ENCODE data around the gene CRYBB1.

The CRYBB1 gene

DNA sequence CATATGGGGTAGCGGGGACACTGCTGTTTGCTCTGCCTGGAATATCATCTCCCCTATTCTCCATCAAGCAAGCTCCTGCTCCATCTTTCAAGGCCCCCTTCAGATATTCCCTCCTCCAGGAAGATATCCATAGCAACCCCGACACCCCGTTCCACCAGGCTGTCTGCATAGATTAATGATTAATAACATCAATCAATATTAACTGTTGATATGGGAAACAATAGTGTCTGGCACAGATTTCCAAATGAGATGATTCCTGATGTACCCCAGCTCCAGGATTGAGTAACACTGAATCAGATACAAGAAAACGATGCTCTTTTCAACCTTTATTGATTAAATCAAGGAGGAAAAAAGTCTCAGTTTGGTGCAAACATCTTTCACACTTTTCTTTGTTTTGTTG is 20.3 kb downstream of the CRYBB1 start:
- FAIRE-seq: no peak
- no peak for DNase-seq (ENCODE audit: insufficient read length, low spot score)
- no peak for TF ChIP-seq POLR2AphosphoS5 (IDR thresholded peaks at IDR 0.05; ENCODE audit: low read depth, low read length)
- TF ChIP-seq PAX5 (IDR thresholded peaks at IDR 0.05; ENCODE audit: insufficient read depth, low read length, severe bottlenecking): no peak
- TF ChIP-seq POU2F2 (IDR thresholded peaks at IDR 0.05; ENCODE audit: low read depth, low read length): no peak
- TF ChIP-seq POLR2A (IDR thresholded peaks at IDR 0.05; ENCODE audit: low read depth, low read length): no peak
- TF ChIP-seq TAF1 (IDR thresholded peaks at IDR 0.05; ENCODE audit: low read depth, low read length): no peak
- TF ChIP-seq SPI1 (IDR thresholded peaks at IDR 0.05; ENCODE audit: low read depth, low read length): no peak

- no peak for TF ChIP-seq POLR2A (IDR thresholded peaks at IDR 0.05; ENCODE audit: low read depth, low read length)
- no peak for TF ChIP-seq TAF1 (IDR thresholded peaks at IDR 0.05; ENCODE audit: low read depth, low read length)
- TF ChIP-seq PAX5 (IDR thresholded peaks at IDR 0.05; ENCODE audit: insufficient read depth, low read length, severe bottlenecking): no peak
- no peak for TF ChIP-seq POU2F2 (IDR thresholded peaks at IDR 0.05; ENCODE audit: low read depth, low read length)
- TF ChIP-seq POLR2AphosphoS5 (IDR thresholded peaks at IDR 0.05; ENCODE audit: low read depth, low read length): no peak
- no peak for TF ChIP-seq SPI1 (IDR thresholded peaks at IDR 0.05; ENCODE audit: low read depth, low read length)
- no peak for FAIRE-seq
Observed at GRCh38 chr22:26597026-26597425, 20.8 kb downstream of the CRYBB1 start.

GRCh38 chr22:26593763-26594162 is 24.1 kb downstream of the CRYBB1 start:
- TF ChIP-seq TAF1 (IDR thresholded peaks at IDR 0.05; ENCODE audit: low read depth, low read length): no peak
- no peak for TF ChIP-seq POU2F2 (IDR thresholded peaks at IDR 0.05; ENCODE audit: low read depth, low read length)
- DNase-seq (ENCODE audit: insufficient read length, low spot score) (no peak), FAIRE-seq (no peak)

More at GRCh38 chr22:26597026-26597425, 20.8 kb downstream of the CRYBB1 start:
- no peak for DNase-seq (ENCODE audit: insufficient read length, low spot score)

GRCh38 chr22:26592421-26592891 is 25.4 kb downstream of the CRYBB1 start:
- no peak for TF ChIP-seq POLR2AphosphoS5 (IDR thresholded peaks at IDR 0.05; ENCODE audit: low read depth, low read length)
- TF ChIP-seq SPI1 (IDR thresholded peaks at IDR 0.05; ENCODE audit: low read depth, low read length): 0 out of 2 replicates have a peak, but pooled peaks have one; percentile 17
- peak; percentile 34 for DNase-seq (ENCODE audit: insufficient read length, low spot score)
- FAIRE-seq: peak; percentile 94

DNA sequence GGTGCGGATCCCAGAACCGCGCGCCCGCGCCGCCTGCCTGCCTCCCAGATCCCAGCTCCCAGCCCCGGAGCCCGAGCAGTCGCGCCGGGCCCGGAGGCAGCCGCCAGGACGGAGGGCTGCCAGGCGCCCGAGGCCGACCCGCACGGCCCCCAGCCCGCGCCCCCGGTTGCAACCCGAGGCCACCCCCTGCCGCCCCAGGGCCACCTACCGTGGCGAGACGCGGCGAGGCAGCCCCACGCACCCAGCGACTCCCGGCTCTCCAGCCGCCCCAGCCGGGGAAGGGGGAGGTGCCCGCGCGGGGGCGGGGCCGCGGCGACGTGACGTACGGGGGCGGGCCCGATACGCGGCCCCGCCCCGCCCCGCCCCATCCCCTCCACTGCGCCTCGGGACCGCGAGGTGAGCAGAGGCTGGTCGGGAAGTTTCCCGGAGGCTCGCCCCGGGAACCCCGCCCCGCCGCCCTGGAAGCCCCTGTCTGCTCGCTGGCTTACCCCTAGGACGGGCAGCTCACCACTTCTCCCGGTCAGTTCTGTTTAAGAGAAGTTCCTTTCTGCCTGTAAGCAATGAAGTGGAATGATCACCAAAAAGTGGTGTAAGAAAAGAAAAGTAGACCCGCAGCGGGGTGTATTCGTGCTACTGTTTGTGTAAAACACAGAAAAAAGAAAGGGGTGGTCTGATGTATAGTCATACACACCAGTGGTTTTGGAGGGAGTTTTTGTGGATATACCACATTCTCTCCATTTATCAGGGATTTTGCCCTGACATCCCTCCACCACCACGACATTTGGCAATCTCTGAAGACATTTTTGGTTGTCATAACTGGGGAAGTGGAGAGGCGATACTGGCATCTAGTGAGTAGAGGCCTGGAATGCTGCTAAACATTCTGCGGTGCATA is 27.7 kb downstream of the CRYBB1 start, which contains the start of gene TPST2:
TSS of gene TPST2 (minus strand) at position 288 of the 892 bp plus-strand sequence. CDS start 48,502 bp downstream, outside the sequence.
- DNase-seq (ENCODE audit: insufficient read length, low spot score) (peak; percentile 79), FAIRE-seq (peak; percentile 99)
- TF ChIP-seq PAX5 (IDR thresholded peaks at IDR 0.05; ENCODE audit: insufficient read depth, low read length, severe bottlenecking) (no peak), TAF1 (IDR thresholded peaks at IDR 0.05; ENCODE audit: low read depth, low read length) (peak; percentile 64), POLR2AphosphoS5 (IDR thresholded peaks at IDR 0.05; ENCODE audit: low read depth, low read length) (peak; percentile 49; the same call in 1 of the 2 replicates), POLR2A (IDR thresholded peaks at IDR 0.05; ENCODE audit: low read depth, low read length) (peak; percentile 75)

DNA sequence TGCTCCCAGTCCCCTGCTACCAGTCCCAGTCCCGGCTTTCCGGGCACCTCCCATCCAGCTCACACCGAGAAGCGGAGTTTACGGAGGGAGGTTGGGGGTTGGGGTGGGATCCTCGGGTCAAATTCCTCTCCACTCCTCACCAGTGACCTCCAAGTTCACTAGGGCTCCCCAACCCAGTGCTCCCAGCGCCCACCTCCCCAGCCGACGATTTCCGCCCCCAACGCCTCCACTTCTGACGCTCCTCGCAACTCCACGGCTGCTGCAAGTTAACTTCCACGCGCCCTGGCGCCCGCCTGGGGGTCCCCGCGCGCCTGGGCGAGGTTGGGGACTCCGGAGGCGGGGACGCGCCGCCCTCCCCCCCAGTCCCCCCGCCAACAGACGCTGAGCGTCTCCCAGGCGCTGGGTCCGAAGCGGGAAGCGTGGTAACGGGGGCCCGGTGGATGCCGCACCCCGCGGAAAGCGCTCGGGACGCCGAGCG is 28.4 kb downstream of the CRYBB1 start:
- DNase-seq (ENCODE audit: insufficient read length, low spot score) (peak; percentile 25), FAIRE-seq (no peak)

DNA sequence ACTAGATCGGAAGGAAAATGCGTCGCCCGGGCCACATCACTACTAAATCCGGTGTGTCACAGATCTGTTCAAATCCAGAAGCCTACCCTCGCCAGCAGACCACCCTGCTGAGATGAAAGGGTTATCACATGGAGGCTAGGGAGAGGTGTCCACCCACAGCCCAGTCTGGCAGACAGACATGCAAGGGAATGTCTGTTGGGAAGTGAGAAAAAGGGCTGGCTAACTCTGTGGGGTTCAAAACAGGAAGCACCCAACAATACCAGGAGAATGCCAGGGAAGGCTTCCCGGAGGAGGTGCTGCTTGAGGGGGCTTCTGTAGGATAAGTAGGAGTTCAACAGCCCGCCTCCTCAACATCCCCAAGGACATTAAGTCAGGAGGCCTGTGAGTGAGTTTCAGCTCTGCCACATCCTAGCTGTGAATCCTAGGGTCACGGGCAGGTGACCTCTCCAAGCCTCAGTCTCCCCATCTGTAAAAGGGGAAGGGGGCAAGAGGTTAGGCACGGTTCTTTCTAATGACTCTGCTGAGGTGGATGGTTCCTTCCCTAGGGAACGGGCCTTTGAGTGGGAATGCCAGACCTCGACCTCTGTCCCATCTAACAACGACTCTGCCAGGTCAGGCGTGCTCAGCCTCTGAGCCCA is 29.0 kb downstream of the CRYBB1 start:
- TF ChIP-seq SPI1 (IDR thresholded peaks at IDR 0.05; ENCODE audit: low read depth, low read length) (no peak), POU2F2 (IDR thresholded peaks at IDR 0.05; ENCODE audit: low read depth, low read length) (no peak), PAX5 (IDR thresholded peaks at IDR 0.05; ENCODE audit: insufficient read depth, low read length, severe bottlenecking) (no peak), POLR2A (IDR thresholded peaks at IDR 0.05; ENCODE audit: low read depth, low read length) (no peak), POLR2AphosphoS5 (IDR thresholded peaks at IDR 0.05; ENCODE audit: low read depth, low read length) (no peak), TAF1 (IDR thresholded peaks at IDR 0.05; ENCODE audit: low read depth, low read length) (no peak)
- DNase-seq (ENCODE audit: insufficient read length, low spot score) (no peak), FAIRE-seq (peak; percentile 59)

More for the DNA sequence above, 28.4 kb downstream of the CRYBB1 start:
- TF ChIP-seq TAF1 (IDR thresholded peaks at IDR 0.05; ENCODE audit: low read depth, low read length): no peak
- TF ChIP-seq POU2F2 (IDR thresholded peaks at IDR 0.05; ENCODE audit: low read depth, low read length): no peak
- TF ChIP-seq POLR2AphosphoS5 (IDR thresholded peaks at IDR 0.05; ENCODE audit: low read depth, low read length): no peak
- no peak for TF ChIP-seq SPI1 (IDR thresholded peaks at IDR 0.05; ENCODE audit: low read depth, low read length)
- no peak for TF ChIP-seq PAX5 (IDR thresholded peaks at IDR 0.05; ENCODE audit: insufficient read depth, low read length, severe bottlenecking)
- no peak for TF ChIP-seq POLR2A (IDR thresholded peaks at IDR 0.05; ENCODE audit: low read depth, low read length)

DNA sequence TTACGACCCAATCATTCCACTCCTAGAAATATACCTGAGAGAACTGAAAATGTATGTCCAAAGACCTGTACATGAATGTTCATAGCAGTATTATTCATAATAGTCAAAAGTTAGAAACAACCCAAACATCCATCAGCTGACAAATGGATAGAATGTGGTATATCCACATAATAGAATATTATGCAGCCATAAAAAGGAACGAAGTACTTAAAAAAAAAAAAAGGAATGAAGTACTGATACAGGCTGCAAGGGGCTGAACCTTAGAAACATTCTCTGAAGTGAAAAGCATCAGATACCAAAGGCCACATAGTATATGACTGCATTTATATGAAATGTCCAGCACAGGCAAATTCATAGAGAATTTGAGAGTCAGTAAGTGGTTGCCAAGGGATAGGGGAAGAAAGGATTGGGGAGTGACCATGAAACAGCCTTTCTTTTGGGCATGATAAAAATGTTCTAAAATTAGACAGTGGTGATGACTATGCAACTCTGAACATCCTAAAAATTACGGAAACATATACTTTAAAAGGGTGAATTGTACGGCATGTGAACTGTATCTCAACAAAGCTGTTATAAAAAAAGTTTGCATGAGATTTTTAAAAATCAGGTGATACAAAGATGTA is 29.7 kb downstream of the CRYBB1 start:
- FAIRE-seq (no peak), DNase-seq (ENCODE audit: insufficient read length, low spot score) (no peak)
- TF ChIP-seq POLR2A (IDR thresholded peaks at IDR 0.05; ENCODE audit: low read depth, low read length) (no peak), PAX5 (IDR thresholded peaks at IDR 0.05; ENCODE audit: insufficient read depth, low read length, severe bottlenecking) (no peak), POLR2AphosphoS5 (IDR thresholded peaks at IDR 0.05; ENCODE audit: low read depth, low read length) (no peak), POU2F2 (IDR thresholded peaks at IDR 0.05; ENCODE audit: low read depth, low read length) (no peak), SPI1 (IDR thresholded peaks at IDR 0.05; ENCODE audit: low read depth, low read length) (no peak), TAF1 (IDR thresholded peaks at IDR 0.05; ENCODE audit: low read depth, low read length) (no peak)

All from GM12891 (cell line).